GM18498 (cell line): ENCODE data around the gene NELFA.
"Not testable (repeated sequence)": the region's sequence is repeated elsewhere in the genome, so short reads cannot be mapped to it uniquely, and the experiment has no call there.

ENCODE experiments used
- ATAC-seq: cut with Tn5 transposase; IDR thresholded peaks from one replicate; pipeline ENCODE4 v1.9.1; 2021; ENCODE audit warnings: mild to moderate bottlenecking, moderate library complexity; ENCODE audit not compliant: unreplicated experiment

Gene NELFA

GRCh38 chr4:2040391-2041238, 31.8 kb upstream of the NELFA start:
- no peak for ATAC-seq

- ATAC-seq: no peak
Observed at GRCh38 chr4:2036866-2037265, 28.1 kb upstream of the NELFA start.

- no peak for ATAC-seq
Observed at GRCh38 chr4:2036327-2036726, 27.6 kb upstream of the NELFA start.

GRCh38 chr4:2031161-2031560, 22.4 kb upstream of the NELFA start:
- ATAC-seq: not testable (repeated sequence)

GRCh38 chr4:2027120-2027519, 18.3 kb upstream of the NELFA start:
- not testable (repeated sequence) for ATAC-seq

- no peak for ATAC-seq
Observed at GRCh38 chr4:2025817-2026216, 17.0 kb upstream of the NELFA start.

GRCh38 chr4:2024683-2025082, 15.9 kb upstream of the NELFA start:
- ATAC-seq: no peak

- ATAC-seq: not testable (repeated sequence)
Observed at GRCh38 chr4:2021358-2022018, 12.7 kb upstream of the NELFA start.

- no peak for ATAC-seq
Observed at GRCh38 chr4:2015008-2015407, 6.2 kb upstream of the NELFA start.

- ATAC-seq: no peak
Observed at GRCh38 chr4:2011583-2011982, 2.8 kb upstream of the NELFA start.

GRCh38 chr4:2009651-2010233, 968 bp upstream of the NELFA start:
- ATAC-seq: no peak

GRCh38 chr4:2008671-2008920, 178 bp downstream of the NELFA start:
- no peak for ATAC-seq

- no peak for ATAC-seq
Observed at GRCh38 chr4:2007804-2008670, 737 bp downstream of the NELFA start.

GRCh38 chr4:2006956-2007653, 1.7 kb downstream of the NELFA start:
- ATAC-seq: no peak

GRCh38 chr4:2006367-2006766, 2.4 kb downstream of the NELFA start:
- no peak for ATAC-seq

- ATAC-seq: not testable (repeated sequence)
Observed at GRCh38 chr4:2003361-2003760, 5.4 kb downstream of the NELFA start.

GRCh38 chr4:1999308-1999707, 9.5 kb downstream of the NELFA start:
- ATAC-seq: not testable (repeated sequence)

- no peak for ATAC-seq
Observed at GRCh38 chr4:1998296-1998695, 10.5 kb downstream of the NELFA start.

GRCh38 chr4:1997712-1998111, 11.1 kb downstream of the NELFA start:
- ATAC-seq: no peak

- ATAC-seq: no peak
Observed at GRCh38 chr4:1996866-1997611, 11.7 kb downstream of the NELFA start.
